ENCODE results near the gene WDTC1. TPM values are rescaled to one million over a fixed set of nuclear protein-coding genes. Genes with fewer than 3 reads are reported as not detected.

WDTC1 gene
- total and polyA plus RNA-seq, 4 donors, result 4.6 to 25.0 (median 19.6) TPM

DNA sequence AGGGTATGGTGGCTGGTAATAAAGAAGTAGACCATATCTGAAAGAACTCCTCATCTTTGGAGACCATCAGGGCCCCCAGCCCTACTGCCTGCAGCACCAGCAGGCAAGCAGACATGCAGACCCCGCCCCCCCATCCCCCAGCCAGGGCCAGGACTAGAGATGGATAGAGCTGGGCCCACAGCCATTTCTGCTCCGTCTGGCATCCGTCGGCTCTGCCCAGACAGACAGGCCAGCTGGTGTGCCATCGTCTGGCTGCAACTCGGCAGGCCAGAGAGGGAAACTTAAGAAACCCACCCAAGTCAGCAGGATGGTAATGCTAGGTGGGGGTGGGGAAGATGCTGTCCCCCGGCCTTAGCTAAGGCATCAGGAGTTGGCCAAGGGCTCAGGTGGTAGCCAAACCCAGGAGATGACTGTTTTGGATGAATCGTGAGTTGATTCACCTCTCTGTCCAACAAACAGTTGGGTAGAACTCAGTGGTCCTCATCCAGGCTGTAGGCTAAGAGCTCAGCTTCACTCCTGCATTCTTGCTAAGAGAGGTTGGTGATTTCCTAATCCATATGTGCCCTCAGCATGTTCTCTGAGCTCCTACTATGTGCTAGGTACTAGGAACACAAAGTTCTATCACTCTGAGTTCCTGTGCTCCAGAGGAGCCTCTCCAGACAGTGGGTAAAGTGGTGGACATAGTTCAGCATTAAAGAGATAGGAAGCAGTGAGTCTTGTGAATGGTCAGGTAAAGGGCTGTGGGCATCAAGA lies 64.4 kb downstream of the WDTC1 start:
- no peak for TF ChIP-seq SP1 (IDR thresholded peaks at IDR 0.05)
- no peak for TF ChIP-seq JUND (IDR thresholded peaks at IDR 0.05)
- TF ChIP-seq, protein P1, sequence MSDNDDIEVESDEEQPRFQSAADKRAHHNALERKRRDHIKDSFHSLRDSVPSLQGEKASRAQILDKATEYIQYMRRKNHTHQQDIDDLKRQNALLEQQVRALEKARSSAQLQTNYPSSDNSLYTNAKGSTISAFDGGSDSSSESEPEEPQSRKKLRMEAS (IDR thresholded peaks at IDR 0.05), result no peak
- TF ChIP-seq NR2F2 (IDR thresholded peaks at IDR 0.05), result no peak
- TF ChIP-seq HNF4A (conservative IDR thresholded peaks at IDR 0.05), result no peak
- no peak for TF ChIP-seq YY1 (IDR thresholded peaks at IDR 0.05)
- no peak for TF ChIP-seq RAD21 (IDR thresholded peaks at IDR 0.05)
- no peak for TF ChIP-seq RXRA (IDR thresholded peaks at IDR 0.05)
- TF ChIP-seq, protein P2, sequence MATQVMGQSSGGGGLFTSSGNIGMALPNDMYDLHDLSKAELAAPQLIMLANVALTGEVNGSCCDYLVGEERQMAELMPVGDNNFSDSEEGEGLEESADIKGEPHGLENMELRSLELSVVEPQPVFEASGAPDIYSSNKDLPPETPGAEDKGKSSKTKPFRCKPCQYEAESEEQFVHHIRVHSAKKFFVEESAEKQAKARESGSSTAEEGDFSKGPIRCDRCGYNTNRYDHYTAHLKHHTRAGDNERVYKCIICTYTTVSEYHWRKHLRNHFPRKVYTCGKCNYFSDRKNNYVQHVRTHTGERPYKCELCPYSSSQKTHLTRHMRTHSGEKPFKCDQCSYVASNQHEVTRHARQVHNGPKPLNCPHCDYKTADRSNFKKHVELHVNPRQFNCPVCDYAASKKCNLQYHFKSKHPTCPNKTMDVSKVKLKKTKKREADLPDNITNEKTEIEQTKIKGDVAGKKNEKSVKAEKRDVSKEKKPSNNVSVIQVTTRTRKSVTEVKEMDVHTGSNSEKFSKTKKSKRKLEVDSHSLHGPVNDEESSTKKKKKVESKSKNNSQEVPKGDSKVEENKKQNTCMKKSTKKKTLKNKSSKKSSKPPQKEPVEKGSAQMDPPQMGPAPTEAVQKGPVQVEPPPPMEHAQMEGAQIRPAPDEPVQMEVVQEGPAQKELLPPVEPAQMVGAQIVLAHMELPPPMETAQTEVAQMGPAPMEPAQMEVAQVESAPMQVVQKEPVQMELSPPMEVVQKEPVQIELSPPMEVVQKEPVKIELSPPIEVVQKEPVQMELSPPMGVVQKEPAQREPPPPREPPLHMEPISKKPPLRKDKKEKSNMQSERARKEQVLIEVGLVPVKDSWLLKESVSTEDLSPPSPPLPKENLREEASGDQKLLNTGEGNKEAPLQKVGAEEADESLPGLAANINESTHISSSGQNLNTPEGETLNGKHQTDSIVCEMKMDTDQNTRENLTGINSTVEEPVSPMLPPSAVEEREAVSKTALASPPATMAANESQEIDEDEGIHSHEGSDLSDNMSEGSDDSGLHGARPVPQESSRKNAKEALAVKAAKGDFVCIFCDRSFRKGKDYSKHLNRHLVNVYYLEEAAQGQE (IDR thresholded peaks at IDR 0.05), result no peak
- TF ChIP-seq, protein P3, sequence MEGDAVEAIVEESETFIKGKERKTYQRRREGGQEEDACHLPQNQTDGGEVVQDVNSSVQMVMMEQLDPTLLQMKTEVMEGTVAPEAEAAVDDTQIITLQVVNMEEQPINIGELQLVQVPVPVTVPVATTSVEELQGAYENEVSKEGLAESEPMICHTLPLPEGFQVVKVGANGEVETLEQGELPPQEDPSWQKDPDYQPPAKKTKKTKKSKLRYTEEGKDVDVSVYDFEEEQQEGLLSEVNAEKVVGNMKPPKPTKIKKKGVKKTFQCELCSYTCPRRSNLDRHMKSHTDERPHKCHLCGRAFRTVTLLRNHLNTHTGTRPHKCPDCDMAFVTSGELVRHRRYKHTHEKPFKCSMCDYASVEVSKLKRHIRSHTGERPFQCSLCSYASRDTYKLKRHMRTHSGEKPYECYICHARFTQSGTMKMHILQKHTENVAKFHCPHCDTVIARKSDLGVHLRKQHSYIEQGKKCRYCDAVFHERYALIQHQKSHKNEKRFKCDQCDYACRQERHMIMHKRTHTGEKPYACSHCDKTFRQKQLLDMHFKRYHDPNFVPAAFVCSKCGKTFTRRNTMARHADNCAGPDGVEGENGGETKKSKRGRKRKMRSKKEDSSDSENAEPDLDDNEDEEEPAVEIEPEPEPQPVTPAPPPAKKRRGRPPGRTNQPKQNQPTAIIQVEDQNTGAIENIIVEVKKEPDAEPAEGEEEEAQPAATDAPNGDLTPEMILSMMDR (IDR thresholded peaks at IDR 0.05; ENCODE audit: low read depth, low read length, missing input control), result no peak
- TF ChIP-seq TAF1 (conservative IDR thresholded peaks at IDR 0.05), result no peak
- TF ChIP-seq GABPA (IDR thresholded peaks at IDR 0.05 in 1 of 2, conservative IDR thresholded peaks at IDR 0.05 in 1 of 2), result no peak
- TF ChIP-seq, protein P4, sequence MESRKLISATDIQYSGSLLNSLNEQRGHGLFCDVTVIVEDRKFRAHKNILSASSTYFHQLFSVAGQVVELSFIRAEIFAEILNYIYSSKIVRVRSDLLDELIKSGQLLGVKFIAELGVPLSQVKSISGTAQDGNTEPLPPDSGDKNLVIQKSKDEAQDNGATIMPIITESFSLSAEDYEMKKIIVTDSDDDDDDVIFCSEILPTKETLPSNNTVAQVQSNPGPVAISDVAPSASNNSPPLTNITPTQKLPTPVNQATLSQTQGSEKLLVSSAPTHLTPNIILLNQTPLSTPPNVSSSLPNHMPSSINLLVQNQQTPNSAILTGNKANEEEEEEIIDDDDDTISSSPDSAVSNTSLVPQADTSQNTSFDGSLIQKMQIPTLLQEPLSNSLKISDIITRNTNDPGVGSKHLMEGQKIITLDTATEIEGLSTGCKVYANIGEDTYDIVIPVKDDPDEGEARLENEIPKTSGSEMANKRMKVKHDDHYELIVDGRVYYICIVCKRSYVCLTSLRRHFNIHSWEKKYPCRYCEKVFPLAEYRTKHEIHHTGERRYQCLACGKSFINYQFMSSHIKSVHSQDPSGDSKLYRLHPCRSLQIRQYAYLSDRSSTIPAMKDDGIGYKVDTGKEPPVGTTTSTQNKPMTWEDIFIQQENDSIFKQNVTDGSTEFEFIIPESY (IDR thresholded peaks at IDR 0.05), result no peak
- TF ChIP-seq EGR1 (IDR thresholded peaks at IDR 0.05; ENCODE audit: low read depth in 2 of 2), result no peak
- 83% methylated on average over 8 of the region's 8 CpGs for WGBS
- Histone ChIP-seq H3K27me3 (ENCODE audit: control insufficient read depth in 4 of 4, insufficient read depth in 4 of 4, low read length in 3 of 4) (no peaks in the 10 kb centered on the region), H3K9ac (ENCODE audit: low read depth in 1 of 2, low read length in 2 of 2) (no peak overlapping the region), H3K4me1 (ENCODE audit: control insufficient read depth in 4 of 4, insufficient read depth in 4 of 4, low read length in 3 of 4) (peaks cover 0 to 8% (median 0%) of the 10 kb centered on the region in 4 donors), H3K36me3 (ENCODE audit: control insufficient read depth in 4 of 4, insufficient read depth in 3 of 4, low read depth in 1 of 4, low read length in 3 of 4) (peaks cover 10 to 55% (median 33%) of the 10 kb centered on the region in 4 donors), H3K4me3 (ENCODE audit: low read depth in 1 of 3, low read length in 3 of 3) (no peak overlapping the region), H3K9me3 (ENCODE audit: control insufficient read depth in 4 of 4, low read length in 3 of 4) (no peaks in the 10 kb centered on the region), H3K27ac (ENCODE audit: low read depth in 1 of 2, low read length in 2 of 2) (peak overlapping the region in 1 of 2 donors; percentile 56)
- no peak for DNase-seq (ENCODE audit: low spot score)
